ENCODE results near the gene PRKCD.

GRCh38 chr3:53225651-53226050, 64.6 kb downstream of the PRKCD start:
- TF ChIP-seq CTCF (IDR thresholded peaks at IDR 0.05) = no peak
- no peak for TF ChIP-seq POLR2A (IDR thresholded peaks at IDR 0.05)
